HG03280 (cell line): ENCODE results near the gene KCNJ6.
"Not testable (repeated sequence)": the region's sequence is repeated elsewhere in the genome, so short reads cannot be mapped to it uniquely, and the experiment has no call there.

Source experiments
- ATAC-seq: cut with Tn5 transposase; IDR thresholded peaks from one replicate; pipeline ENCODE4 v1.9.1; 2021; ENCODE audit warnings: mild to moderate bottlenecking, moderate library complexity; ENCODE audit not compliant: unreplicated experiment

The KCNJ6 gene

DNA sequence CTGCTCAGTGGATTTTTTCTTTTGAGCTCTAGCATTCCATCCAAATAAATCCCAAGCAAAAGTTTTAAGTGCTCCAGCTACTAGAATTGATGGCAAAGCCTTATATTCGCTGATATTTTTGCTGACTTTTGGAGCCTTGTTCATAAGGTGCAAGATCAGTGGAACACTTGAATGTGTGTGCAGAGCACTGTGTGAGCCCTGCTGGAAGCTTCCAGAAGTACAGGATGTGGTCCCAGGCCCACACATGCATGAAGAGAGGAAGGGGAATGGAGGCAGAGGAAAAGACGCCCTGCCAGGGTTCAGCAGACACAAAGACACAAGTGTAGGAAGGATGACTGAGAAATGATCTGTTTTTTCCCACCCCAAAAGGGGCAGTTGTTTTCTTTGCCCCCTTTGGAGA, 169.4 kb downstream of the KCNJ6 start:
- no peak for ATAC-seq

DNA sequence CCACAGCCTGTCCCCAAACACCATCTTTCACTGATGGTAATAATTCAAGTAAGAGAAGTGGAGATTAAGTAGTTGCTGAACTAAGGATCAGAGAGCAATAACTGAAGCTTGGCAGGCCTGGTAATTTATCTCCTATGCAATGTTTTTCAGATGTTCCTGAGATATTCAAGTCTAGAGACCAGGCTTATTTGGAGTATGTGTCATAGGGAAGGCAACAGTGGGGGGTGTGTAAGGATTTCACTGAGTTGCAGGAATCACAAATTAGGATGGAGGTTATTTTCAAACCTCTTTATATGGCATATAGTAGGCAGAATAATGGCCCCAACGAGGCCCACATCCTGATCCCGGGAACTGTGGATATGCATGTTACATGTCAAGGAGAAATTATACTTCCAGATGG, 171.7 kb downstream of the KCNJ6 start:
- ATAC-seq = no peak

DNA sequence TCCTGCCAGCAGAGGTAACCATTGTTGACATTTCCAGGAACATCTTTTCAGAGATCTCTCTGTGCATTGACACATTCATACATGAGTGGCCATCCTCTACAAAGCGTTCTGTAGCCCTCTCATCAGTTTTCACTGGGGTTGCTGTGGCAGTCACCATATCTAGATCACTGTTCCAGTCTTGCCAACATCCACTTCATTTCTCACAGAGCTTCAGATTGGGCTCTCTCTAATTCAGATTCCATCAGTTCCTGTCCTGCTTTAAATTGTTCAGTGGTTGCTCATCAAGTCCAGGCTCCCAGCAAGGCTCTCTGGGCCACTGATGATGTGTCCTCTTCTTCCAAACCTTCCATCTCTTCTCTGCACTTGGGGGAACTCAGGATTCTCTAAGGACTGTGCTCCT, 173.7 kb downstream of the KCNJ6 start:
- ATAC-seq = no peak

DNA sequence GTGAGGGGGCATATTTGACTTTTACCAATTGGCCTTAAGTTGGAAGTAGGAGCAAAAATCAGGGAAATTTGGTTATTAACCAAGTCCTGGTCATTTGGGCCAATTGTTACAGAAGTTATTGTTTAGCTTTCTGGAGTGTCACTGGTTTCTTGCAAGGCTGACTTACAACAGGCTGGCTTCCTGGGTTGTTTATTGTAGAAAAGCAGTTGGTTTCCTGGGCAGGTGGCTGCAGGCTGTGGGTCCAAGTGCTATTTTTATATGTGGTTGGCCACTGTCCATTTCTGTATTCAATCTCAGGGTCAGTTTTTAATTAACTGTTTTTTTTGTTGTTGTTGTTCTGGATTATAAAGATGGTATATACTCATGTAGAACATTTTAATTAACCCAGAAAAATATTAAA, 174.1 kb downstream of the KCNJ6 start:
- ATAC-seq = no peak

DNA sequence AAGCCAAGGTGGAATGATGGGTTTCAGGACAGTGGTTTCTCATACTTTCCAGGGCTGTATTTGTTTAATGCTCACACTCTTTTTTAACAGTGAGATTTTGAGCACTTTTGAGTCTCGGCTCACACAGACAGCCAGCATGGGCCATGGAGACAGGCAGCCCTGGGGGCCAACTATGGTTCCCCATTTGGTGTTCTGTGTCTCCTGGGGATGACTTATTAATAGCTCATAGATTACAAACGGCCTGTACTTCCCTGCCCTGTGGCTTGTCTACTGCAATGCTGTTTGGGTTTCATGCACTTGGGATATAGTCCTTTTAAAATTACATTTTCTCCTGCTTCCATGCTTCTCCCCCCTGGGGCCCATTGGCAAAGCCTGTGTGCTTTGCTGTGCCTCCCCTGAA, 178.3 kb downstream of the KCNJ6 start:
- ATAC-seq = no peak

DNA sequence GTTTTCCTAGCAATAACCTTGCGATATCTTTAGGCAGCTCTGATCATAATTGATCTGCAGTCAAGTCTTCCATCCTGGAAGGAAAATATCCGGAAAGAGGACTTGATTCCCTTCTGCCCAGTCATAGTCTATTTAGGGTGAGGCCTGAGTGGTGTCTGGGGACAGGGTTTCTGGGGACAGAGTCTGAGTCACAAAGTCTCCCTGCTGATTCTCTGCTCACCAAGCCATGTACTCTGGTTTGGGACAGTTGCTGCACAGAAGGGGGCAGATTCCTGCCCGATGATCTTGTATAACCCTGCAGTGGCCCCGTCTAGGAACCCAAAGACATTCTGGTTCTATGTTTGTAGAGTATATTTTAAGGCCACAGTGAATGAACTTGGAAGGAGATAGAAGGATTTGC, 178.8 kb downstream of the KCNJ6 start:
- ATAC-seq = no peak

DNA sequence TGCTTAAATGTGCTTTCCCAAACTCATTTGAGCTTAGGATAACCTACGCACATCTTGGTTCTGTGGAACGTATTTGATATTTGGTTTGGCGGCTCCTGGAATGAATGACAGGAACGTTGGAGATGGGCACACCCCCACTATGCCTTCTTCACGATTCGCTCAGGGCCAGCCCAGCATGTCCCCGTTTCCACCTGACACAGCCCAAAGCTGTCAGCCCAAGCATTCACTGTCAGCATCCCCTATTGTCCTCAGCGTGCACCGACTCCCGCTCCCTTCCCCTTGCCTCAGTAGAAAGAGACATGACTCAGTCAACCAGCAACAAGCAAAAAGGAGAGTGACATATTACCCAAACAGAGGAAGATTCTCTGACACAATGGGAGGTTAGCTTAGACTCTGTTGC, 181.4 kb downstream of the KCNJ6 start:
- ATAC-seq = no peak

DNA sequence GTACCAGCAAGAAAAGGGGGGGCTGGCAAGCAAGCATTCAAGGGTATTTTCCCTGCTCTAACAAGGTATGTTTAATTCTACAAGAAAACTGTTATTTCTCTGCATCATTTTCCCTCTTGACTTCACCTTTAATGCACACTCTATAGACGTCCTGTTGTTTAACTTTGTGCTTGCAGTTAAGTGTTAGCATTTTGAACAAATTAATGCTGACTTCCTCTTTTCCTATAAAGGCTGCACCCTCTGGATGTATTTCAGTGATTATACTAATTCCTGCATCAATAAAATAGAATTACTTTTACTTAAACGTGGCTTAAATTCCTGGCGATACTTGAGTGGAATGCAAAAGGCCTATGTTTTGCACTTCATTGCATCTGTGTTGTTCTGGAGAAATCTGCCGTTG, 183.3 kb downstream of the KCNJ6 start:
- no peak for ATAC-seq

DNA sequence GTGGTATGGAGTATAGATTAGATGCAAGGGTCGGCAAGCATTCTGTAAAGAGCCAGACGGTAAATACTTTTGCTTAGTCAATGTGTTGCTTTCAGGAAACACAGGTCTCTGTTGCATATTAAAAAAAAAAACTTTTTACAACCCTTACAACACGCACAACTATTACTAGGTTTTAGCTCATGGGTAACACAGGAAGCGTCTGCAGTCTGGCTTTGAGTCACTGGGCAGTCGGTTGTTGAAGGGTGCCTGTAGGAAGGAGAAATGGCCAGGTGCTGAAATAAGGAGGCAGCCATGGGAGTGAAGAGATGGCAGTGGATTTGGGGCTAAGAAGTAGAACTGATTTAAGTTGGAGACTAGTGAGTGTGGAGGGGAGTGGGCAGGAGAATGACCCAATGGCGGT, 192.1 kb downstream of the KCNJ6 start:
- ATAC-seq = no peak

DNA sequence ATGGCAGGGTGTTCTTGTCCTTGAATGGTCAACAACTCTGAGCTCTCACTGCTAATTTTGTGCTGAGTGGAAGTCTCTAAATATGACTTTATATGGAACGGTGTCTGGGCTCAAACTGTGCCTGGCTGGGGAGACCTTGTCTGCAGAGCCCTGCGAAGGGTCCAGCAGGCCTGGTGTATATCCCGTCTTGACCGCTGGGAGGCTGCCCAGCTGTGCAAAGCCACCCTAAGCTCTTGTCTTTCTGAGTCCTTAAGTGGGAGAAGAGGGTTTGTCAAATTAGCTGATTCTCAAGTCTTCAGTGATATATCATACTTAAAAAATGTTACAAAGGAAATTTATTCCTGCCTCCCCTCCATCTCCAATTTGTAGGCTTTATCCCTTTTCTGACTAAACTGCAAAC, 198.7 kb downstream of the KCNJ6 start:
- no peak for ATAC-seq

DNA sequence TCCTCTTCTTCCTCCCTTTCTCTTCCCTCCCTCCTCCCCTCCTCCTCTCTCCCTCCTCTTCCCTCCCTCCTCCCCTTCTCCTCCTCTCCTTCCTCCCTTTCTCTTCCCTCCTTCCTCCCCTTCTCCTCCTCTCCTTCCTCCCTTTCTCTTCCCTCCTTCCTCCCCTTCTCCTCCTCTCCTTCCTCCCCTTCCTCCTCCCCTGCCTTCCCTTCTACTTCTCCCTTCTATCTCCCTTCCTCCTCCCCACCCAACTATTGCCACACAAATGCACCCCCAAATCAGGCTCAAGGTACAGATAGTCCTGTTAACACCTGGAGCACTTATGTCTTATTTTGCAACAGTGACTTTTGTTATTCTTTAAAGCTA, 203.7 kb downstream of the KCNJ6 start:
- not testable (repeated sequence) for ATAC-seq

DNA sequence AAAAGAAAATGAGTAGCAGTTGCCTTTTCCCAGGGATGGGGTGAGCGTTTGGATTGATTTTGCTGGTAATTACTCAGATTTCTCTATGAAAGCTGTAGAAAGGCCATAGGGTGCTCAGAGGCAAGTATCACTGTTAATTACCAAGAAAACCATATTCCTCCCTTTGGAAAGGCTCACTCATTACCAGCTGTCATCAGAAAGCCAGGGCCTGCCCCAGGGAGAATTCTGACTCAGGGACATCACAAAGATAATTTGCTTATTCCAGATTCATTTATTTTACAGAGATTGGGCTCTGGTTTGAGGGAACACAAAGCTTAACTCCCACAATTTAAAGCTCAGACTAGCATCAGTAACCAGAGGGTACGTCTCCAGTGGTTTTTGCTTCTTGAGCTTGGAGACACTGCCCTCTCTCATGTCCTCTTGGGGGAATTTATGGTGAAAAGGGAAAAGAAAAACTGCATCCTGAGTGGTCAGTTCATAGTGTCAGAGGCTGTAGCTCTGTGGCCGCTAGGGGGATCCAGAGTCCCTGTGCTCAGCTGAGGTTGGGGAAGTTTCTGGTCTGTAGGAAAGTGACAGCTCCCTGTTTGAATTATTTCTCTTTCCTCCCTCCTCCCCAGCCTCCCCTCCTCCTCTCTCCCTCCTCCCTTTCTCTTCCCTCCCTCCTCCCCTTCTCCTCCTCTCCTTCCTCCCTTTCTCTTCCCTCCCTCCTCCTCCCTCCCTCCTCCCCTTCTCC, 204.3 kb downstream of the KCNJ6 start:
- ATAC-seq = peak; percentile 66

DNA sequence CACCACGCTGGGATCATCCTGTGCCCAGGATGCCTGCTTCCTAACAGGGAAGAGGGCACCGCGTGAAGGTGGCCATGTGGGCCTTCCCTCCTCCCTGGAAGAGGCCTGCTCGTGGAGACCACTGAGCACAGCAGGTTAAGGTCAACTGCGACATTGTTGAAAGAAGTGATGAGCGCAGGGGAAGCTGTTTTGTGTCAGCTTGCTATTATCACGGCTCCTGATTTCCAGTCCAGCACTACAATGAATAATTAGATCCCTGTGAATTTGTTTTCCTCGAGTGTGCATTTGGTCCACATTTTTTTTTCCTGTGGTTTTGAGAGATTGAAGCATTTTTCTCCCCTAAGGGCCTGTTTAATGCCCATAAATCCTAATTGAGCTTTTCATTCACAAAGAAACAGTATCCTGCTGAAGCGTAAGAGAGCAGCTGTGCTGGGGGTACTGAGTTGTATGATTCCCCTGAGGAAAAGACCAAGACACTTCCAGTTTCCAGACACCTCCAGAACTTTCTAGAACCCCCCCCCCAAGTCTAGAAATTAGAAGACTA, 204.9 kb downstream of the KCNJ6 start:
- ATAC-seq = no peak

DNA sequence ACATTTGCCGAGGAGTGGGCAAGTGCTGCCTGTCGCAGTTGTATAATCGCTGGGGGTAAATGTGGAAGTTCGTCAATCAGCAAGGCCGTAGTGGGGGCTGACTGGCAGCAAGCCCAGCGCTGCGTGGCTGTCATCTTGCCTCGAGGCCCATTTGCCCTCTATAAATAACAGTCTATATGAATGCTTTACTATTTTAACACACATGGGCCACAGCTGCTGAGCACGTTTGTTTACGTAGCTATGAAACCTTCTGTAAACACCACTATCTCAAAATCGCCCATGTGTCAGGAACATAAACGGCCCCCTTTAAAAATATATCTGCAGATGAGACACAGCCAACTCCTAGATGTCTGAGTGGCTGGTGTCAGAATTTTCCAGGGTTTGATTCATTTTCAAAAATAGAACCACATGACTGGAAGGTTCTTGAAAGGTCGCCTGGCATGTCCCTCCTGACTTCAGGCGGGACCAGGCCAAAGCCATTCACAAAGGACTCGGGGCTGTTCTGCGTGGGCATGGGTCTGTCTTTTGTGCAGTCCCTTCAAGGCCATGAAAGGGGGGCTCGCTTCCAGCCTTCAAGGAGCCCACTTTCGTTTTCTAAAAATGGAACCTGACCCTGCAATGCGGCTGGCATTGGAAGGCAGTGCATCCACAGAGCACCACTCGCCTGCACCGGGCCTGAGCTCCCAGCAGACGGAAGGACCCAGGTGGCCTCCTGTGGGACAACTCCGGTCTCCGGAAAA, 205.5 kb downstream of the KCNJ6 start:
- ATAC-seq = no peak

DNA sequence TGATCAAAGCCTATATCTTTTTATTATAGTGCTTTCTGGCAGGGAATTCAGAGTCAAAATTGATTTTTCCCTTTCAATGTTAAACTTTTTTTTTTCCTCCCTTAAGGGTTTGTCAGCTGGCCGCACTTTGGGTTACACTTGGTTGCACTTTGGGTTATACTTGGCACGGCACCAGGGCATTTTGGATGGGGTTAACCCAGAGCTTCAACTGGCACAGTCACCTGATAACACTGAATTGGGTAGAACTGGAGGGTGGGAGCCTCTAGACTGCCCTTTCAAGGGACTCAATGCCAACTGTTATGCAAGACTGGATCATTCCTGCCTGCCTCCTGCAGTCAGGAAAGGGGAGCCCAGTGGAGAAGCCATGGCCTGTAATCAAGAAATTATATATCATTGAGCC, 211.5 kb downstream of the KCNJ6 start:
- ATAC-seq = no peak

DNA sequence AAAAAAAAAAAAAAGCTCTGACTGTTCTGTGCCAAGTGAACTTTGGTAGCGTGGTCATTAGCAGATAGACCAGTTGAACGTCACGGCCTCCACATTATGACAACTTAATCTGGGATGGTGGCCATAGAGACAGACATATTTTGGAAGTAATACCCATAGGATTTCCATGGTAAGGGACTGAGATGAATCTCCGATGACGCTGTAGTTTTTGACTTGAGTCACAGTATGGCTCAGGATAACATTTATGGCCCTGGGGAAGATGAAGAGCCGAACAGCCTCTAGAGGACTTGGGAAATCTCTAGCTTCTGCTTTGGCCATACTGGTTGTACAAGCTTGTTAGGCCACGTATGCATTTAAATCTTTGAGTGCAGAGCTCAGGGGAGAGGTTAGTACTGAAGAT, 214.0 kb downstream of the KCNJ6 start:
- no peak for ATAC-seq

DNA sequence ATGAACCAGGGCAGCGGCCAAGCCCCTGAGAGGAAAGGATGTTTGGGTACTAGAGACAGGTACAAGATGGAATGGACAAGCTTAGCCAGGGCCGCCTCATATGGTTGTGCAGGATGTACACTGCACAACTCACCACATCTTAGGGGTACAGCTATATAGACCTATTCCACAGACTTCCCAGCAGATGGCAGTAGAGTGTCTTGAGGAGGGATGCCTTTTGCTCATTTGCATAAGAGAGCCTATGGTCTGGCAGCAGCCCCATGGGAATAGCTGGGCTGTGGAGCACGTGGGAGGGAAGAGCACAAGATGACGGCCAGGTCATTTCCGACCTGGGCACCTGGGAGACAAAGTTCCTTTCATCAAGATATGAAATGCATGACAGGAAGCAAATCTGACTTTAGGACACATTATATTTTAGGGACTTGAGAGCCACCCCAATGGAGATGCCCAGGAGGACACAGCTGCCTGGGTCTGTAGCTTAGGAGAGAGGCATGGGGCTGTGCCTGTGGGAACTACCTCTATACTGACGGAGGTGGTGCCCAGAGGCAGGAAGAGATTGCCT, 215.5 kb downstream of the KCNJ6 start:
- ATAC-seq = peak; percentile 94

DNA sequence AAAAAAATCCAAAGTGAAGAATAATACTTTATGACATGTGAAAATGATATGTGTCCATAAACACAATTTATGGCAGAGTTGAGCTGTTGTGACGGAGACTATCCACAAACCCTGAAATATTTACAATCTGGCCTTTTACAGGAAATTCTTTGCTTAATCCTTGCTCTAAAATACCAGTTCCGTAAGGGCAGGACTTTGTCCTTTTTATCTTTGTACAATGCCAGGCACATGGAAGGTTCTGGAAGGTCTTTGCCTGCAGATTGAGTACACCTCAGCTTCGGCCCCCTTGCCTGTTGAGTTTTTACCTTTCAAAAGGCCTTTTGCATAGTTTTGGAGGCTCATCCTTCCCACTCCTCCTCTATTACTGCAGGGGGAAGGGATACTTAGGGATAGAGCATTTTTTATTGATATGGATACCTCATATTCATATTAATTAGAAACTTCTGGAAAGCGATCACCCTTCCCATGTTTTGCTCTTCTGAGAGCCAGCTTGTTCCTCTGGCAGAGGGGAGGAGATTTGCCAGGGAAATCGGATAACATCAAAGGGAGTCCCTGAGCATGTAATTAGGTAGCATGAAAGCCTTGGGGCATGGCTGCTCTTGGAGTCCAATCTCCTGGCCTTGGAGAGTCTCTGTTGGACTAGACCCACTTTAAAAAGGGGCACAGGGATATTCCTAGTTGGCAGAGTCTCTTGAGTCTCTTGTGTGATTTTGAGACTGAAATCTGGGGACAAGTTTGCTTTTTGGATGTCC, 217.1 kb downstream of the KCNJ6 start:
- no peak for ATAC-seq

DNA sequence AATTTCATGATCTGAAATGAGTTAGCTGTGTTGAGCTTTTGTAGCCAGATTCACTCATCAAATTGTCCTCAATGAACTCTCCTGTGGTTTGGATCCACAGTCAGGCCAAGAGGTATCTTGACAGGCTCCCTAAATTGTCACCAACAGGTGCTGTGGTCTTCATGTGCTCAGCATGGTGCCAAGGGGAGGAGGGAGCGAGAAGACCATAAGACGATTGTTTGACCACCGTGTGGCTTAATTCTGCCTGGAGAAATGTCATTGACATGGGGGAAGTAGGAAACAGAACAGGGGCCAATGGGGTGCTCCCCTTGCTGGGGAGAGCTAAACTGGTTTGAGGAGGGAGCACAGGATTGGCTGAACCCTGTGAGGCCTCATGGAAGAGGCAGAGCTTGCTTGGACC, 219.3 kb downstream of the KCNJ6 start:
- ATAC-seq = no peak

DNA sequence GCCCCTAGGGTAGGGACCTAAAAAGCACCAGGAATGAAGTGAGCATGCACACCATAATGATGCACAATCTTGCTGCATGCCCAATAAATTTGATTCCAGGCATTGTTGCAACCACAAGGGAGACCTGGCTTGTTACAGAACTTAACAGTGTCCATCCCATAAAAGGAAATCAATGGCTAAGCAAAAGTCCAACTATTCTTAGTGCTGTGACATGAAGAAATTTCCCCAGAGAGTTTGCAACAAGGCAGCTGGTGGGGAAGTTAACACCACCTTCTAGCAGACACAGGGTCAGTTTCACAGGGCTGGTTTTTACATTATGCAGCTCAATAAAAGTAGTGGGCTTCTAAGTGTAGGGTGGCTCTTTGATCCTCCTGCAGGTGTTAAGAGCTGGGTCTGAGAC, 221.1 kb downstream of the KCNJ6 start:
- no peak for ATAC-seq

DNA sequence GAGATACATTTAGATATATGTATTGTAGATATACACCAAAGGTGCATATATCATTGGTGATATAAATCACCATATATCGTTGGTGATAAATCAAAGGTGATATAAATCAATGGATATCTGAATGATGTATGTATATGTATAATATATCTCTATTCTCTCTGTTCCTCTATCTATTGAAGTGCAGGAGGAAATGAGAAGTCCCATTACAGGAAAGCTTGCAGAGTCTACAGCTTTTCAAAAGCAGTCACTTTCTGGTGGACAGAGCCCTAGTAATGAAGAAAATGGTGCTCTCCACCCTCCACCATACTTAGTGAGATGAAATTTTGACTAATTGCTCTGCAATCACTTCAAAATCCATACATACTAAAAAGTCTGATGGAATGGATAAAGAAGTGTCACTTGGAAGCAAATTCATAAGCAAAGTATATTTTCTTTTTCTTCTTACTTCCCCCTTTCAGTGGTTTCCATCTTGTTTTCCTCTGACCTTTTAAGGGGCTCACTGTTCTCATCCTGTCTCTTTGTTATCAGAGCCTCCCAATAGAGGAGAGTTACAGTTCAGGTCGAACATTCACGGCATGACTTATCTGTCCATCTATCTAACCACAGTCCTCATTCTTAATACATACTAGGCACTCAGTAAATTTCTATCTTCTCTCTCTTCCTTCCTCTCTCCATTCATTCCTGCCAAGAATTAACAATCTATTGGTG, 227.2 kb downstream of the KCNJ6 start:
- ATAC-seq = no peak
